ENCODE measurements around the gene EML6.

- TF ChIP-seq CTCF (IDR thresholded peaks at IDR 0.05): no peak
- TF ChIP-seq POLR2A (IDR thresholded peaks at IDR 0.05): no peak
Observed at GRCh38 chr2:54872780-54873179, 149.3 kb downstream of the EML6 start.

All from Peyer's patch (tissue), 4 donors.